Measurements from ENCODE around the gene PARP3.

DNA sequence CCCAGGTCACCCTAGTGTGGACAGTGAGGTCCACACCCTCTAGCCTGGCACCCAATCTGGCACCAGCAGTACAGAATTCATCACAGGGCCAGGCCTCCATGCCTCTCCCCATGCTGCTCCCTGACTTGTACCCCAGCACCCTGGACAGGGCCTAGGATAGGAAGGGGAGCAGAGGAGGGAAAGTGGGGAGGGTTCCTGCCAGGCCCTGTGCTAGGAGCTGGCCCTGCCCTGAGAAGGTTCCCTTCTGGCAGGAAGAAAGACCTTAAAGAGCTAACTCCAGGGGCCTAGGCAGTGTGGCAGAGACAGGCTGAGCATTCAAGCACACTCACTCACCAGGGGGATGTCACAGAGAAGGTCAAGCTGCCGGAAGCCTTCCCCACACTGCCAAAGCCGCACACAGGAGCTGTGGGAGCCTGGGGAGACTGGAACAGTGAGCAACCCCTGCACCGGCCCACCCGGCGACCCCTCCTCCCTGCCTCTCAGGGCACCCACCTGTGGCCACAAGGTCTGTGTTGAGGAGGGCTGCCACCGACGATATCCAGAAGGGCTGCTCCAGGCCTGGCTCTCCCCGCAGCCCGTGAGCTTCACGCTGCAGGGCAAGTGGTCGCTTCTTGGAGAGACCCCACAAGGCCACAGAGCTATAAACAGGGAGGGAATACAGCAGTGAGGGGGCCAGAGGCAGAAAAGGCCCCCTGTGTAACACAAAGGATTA is 7.9 kb upstream of the PARP3 start:
- TF ChIP-seq CTCF (IDR thresholded peaks at IDR 0.05) (no peak), POLR2AphosphoS5 (IDR thresholded peaks at IDR 0.05) (no peak), POLR2A (IDR thresholded peaks at IDR 0.05) (no peak)

Measured in suprapubic skin (tissue), 4 donors.